ENCODE data around the gene ANKLE1. TPM values are rescaled to one million over a fixed set of nuclear protein-coding genes. Genes with fewer than 3 reads are reported as not detected.

The ANKLE1 gene
- total RNA-seq, 1 experiment from 2014 or later, result 9.1 TPM

DNA sequence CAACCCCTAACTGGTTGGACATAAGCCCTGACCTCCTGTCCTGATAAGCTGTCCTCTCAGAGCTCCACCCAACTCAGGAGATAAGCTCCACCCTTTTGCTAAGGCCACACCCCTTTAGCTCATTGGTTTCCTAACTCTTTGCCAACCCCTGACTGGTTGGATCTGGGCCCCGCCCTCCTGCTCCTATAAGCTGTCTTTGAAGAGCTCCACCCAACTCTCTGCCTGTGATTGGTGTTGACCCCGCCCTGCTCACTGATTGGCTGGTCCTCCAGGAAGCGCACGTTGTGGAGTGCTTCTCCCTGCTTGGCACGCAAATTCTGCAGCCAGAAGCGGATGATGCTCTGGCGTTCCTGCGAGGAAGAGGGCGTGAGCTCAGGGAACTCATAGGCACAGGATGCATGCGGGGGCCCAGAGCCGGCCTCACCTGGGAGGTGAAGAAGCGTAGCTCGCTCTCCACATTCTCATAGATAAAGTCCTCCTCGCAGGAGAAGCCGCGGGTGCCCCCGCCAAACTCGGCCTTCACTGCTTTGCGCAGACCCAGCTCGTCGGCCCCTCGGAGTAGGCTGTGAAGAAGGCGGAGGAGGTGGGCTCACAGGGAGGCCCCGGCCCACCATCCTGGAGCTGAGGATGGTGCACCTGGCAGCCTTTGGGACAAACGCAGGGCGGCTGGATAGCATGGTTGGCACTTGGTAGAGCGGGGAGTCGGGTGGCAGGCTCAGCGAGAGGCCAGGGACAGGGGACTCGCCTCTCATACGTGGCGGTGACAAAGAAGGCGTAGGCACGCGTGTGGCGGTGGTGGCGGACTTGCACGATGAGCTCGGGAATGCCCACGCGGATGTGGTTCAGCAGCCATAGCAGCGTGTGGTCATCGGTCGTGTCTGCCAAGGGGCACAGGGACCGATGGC is 51.2 kb downstream of the ANKLE1 start (continued):
- TF ChIP-seq FOXP1 (CRISPR knock-in tag; IDR thresholded peaks at IDR 0.05; ENCODE audit: borderline replicate concordance), result peak; percentile 68; the same call in 1 of the 2 replicates
- TF ChIP-seq MLX (CRISPR knock-in tag; IDR thresholded peaks at IDR 0.05), result no peak
- TF ChIP-seq, protein P1, sequence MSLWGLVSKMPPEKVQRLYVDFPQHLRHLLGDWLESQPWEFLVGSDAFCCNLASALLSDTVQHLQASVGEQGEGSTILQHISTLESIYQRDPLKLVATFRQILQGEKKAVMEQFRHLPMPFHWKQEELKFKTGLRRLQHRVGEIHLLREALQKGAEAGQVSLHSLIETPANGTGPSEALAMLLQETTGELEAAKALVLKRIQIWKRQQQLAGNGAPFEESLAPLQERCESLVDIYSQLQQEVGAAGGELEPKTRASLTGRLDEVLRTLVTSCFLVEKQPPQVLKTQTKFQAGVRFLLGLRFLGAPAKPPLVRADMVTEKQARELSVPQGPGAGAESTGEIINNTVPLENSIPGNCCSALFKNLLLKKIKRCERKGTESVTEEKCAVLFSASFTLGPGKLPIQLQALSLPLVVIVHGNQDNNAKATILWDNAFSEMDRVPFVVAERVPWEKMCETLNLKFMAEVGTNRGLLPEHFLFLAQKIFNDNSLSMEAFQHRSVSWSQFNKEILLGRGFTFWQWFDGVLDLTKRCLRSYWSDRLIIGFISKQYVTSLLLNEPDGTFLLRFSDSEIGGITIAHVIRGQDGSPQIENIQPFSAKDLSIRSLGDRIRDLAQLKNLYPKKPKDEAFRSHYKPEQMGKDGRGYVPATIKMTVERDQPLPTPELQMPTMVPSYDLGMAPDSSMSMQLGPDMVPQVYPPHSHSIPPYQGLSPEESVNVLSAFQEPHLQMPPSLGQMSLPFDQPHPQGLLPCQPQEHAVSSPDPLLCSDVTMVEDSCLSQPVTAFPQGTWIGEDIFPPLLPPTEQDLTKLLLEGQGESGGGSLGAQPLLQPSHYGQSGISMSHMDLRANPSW (CRISPR knock-in tag; conservative IDR thresholded peaks at IDR 0.05; ENCODE audit: low read depth), result no peak
- no peak for TF ChIP-seq ZBTB21 (CRISPR knock-in tag; IDR thresholded peaks at IDR 0.05; ENCODE audit: borderline replicate concordance)
- TF ChIP-seq ETV6 (CRISPR knock-in tag; IDR thresholded peaks at IDR 0.05), result no peak
- TF ChIP-seq, protein P2, sequence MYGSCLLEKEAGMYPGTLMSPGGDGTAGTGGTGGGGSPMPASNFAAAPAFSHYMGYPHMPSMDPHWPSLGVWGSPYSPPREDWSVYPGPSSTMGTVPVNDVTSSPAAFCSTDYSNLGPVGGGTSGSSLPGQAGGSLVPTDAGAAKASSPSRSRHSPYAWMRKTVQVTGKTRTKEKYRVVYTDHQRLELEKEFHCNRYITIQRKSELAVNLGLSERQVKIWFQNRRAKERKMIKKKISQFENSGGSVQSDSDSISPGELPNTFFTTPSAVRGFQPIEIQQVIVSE (CRISPR knock-in tag; IDR thresholded peaks at IDR 0.05; ENCODE audit: borderline replicate concordance), result no peak
- no peak for TF ChIP-seq TCF7 (CRISPR knock-in tag; IDR thresholded peaks at IDR 0.05; ENCODE audit: low read depth)
- no peak for TF ChIP-seq RORB (CRISPR knock-in tag; IDR thresholded peaks at IDR 0.05)
- no peak for TF ChIP-seq CREM (CRISPR knock-in tag; IDR thresholded peaks at IDR 0.05)
- TF ChIP-seq ATF1 (CRISPR knock-in tag; IDR thresholded peaks at IDR 0.05), result no peak
- no peak for TF ChIP-seq FOXJ3 (CRISPR knock-in tag; IDR thresholded peaks at IDR 0.05; ENCODE audit: borderline replicate concordance)
- TF ChIP-seq JAZF1 (CRISPR knock-in tag; IDR thresholded peaks at IDR 0.05), result no peak
- no peak for TF ChIP-seq PREB (CRISPR knock-in tag; IDR thresholded peaks at IDR 0.05; ENCODE audit: borderline replicate concordance)
- TF ChIP-seq NR1H2 (CRISPR knock-in tag; IDR thresholded peaks at IDR 0.05), result no peak
- TF ChIP-seq, protein P3, sequence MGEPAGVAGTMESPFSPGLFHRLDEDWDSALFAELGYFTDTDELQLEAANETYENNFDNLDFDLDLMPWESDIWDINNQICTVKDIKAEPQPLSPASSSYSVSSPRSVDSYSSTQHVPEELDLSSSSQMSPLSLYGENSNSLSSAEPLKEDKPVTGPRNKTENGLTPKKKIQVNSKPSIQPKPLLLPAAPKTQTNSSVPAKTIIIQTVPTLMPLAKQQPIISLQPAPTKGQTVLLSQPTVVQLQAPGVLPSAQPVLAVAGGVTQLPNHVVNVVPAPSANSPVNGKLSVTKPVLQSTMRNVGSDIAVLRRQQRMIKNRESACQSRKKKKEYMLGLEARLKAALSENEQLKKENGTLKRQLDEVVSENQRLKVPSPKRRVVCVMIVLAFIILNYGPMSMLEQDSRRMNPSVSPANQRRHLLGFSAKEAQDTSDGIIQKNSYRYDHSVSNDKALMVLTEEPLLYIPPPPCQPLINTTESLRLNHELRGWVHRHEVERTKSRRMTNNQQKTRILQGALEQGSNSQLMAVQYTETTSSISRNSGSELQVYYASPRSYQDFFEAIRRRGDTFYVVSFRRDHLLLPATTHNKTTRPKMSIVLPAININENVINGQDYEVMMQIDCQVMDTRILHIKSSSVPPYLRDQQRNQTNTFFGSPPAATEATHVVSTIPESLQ (CRISPR knock-in tag; IDR thresholded peaks at IDR 0.05), result no peak
- peak; percentile 9; the same call in 1 of the 2 replicates for TF ChIP-seq ZNF121 (CRISPR knock-in tag; IDR thresholded peaks at IDR 0.05)
- TF ChIP-seq SP1 (CRISPR knock-in tag; conservative IDR thresholded peaks at IDR 0.05), result 0 out of 2 replicates have a peak, but pooled peaks have one; percentile 43
- TF ChIP-seq ELF4 (CRISPR knock-in tag; IDR thresholded peaks at IDR 0.05; ENCODE audit: low read depth), result no peak
- no peak for TF ChIP-seq FOXK1 (CRISPR knock-in tag; IDR thresholded peaks at IDR 0.05)

Measured in WTC11 (cell line).